AG04450 (cell line): ENCODE results near the gene TSKU. TPM values are rescaled to one million over a fixed set of nuclear protein-coding genes. Genes with fewer than 3 reads are reported as not detected.

Experiments
- CTCF ChIA-PET: fragments of 300-600, 350-600 bp; formaldehyde crosslinking; extraction: SDS; loops from one replicate; lab custom pipeline; 2022; ENCODE audit warnings: antibody characterized with exemption, inconsistent platforms; lab: Charles Lee
- POLR2A ChIA-PET: fragments of 350-600 bp; formaldehyde crosslinking; extraction: SDS; loops from one replicate; lab custom pipeline; 2021; ENCODE audit warnings: antibody characterized with exemption, inconsistent platforms; lab: Yijun Ruan, JAX
- DNase-seq: peaks from one replicate; pipeline ENCODE4 v3.0.0-alpha.2; 2011; ENCODE audit warnings: low read depth, low spot score
- H3K27ac ChIP-seq: one replicate; pipeline ENCODE4 v1.5.1; 2012; ENCODE audit warnings: low read depth, low read length, control low read depth
- H3K27me3 ChIP-seq: one replicate; pipeline ENCODE4 v1.6.0; 2012; ENCODE audit warnings: low read length; ENCODE audit not compliant: control insufficient read depth, insufficient read depth
- H3K4me3 ChIP-seq: 2 replicates; pipeline ENCODE4 v1.5.1; 2011; ENCODE audit warnings: mild to moderate bottlenecking, low read depth, low read length, control low read depth
- H3K9me3 ChIP-seq: 2 replicates; pipeline ENCODE4 v1.5.1; 2012; ENCODE audit warnings: low read length; ENCODE audit not compliant: control insufficient read depth, insufficient read depth
- polyA plus RNA-seq: library from polyadenylated mRNA; depleted of rRNA; stranded (reverse); fragments of >200 nt; gene quantifications from 2 replicates; pipeline ENCODE4 v1.2.3, GENCODE V29; 2011
- TF ChIP-seq, protein P1 (sequence below): IDR thresholded peaks from 2 replicates; pipeline ENCODE4 v1.5.1; 2011; ENCODE audit warnings: low read depth, low read length, control low read depth, inconsistent platforms

Gene TSKU
- polyA plus RNA-seq, 1 experiment = 28.8 TPM

DNA sequence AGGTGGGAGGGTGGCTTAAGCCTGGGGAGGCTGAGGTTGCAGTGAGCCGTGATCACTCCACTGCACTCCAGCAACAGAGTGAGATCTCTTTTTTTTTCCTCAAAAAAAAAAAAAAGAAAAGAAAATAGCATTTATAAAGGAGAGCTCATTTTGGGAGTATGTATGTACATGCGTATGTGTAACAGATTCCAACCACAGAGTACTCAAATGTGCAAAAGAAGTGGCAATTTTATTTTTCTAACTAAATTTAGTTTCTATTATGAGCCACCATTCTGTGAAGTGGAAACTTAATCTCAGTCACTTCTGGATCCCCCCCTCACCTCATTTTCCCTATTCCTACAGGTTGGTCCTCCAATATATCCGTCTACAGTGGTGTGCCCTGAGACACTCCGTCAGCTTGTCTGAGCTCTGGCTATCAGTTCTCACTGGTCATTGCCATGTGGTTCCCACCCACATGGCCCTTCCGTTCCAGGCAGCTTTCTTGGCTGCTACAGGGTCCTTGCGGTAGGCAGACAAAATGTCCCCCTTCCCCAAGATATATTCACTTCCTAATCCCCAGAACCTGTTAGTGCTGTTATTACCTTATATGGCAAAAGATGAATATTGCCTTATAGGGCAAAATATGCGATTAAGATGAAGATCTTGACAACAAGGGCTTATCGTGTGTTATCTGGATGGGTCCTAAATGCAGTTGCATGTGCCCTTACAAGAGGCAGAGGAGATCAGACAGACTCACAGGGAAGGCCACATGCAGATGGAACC is 35.8 kb upstream of the TSKU start:
- Histone ChIP-seq H3K27ac (no peak overlapping the region), H3K4me3 (no peak overlapping the region), H3K9me3 (no peaks in the 10 kb centered on the region), H3K27me3 (peaks cover 5% of the 10 kb centered on the region)
- no peak for DNase-seq
- ChIA-PET CTCF (interaction anchor here (0.6 to 1.2 kb wide), 5 partner anchors 13 to 970 kb away, joined by 3 to 6 read pairs (median 4); no protein-coding TSS in a partner anchor), POLR2A (no interaction called here)
- TF ChIP-seq, protein P1, sequence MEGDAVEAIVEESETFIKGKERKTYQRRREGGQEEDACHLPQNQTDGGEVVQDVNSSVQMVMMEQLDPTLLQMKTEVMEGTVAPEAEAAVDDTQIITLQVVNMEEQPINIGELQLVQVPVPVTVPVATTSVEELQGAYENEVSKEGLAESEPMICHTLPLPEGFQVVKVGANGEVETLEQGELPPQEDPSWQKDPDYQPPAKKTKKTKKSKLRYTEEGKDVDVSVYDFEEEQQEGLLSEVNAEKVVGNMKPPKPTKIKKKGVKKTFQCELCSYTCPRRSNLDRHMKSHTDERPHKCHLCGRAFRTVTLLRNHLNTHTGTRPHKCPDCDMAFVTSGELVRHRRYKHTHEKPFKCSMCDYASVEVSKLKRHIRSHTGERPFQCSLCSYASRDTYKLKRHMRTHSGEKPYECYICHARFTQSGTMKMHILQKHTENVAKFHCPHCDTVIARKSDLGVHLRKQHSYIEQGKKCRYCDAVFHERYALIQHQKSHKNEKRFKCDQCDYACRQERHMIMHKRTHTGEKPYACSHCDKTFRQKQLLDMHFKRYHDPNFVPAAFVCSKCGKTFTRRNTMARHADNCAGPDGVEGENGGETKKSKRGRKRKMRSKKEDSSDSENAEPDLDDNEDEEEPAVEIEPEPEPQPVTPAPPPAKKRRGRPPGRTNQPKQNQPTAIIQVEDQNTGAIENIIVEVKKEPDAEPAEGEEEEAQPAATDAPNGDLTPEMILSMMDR = no peak

DNA sequence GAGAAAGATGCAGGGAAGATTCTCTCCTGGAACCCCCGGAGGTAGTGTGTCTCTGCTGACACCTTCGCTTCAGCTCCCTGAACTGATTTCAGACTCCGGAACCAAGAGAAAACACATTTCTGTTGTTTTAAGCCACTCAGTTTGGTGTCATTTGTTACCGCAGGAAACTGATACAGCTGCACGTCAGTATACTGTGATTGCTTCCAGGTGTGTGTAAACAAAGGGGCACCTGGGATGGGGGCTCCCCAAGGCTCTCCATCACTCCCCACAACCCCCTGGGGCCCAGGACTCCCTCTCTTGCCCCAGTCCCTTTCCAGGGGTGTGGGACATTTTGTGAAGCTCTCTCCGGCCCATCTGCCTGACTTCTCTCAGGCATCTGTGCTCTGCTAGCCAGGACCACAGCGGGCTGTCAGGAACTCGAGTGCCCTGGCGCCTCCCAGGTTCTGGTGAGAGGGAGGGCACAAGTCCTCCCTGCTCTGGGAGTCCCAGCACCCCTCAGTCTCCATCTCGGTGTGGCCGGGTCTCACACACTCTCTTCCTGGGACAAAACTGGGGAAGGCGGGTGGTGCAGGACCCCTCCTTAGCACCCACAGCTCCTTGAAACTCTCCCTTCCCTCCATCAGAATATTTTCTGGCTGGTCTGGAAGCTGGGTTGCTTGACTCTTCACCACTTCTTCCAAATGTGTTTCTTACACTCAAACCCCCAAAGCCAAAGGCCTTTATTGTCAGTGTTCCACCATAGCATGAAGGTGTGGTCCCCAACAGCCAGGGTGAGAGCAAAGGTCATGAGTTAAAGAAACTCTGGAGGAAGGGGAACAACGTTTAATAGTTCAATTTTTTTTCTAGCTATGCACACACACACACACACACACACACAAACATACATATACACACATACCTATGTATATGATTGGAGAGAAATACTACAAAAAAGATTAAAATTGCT is 35.0 kb upstream of the TSKU start:
- Histone ChIP-seq H3K9me3 (no peaks in the 10 kb centered on the region), H3K27me3 (peaks cover 5% of the 10 kb centered on the region), H3K27ac (no peak overlapping the region), H3K4me3 (no peak overlapping the region)
- DNase-seq = no peak
- TF ChIP-seq, protein P1 = no peak
- ChIA-PET CTCF (interaction anchor here (0.6 to 1.7 kb wide), 5 partner anchors 12 to 172 kb away, joined by 3 to 8 read pairs (median 4); no protein-coding TSS in a partner anchor), POLR2A (no interaction called here)

DNA sequence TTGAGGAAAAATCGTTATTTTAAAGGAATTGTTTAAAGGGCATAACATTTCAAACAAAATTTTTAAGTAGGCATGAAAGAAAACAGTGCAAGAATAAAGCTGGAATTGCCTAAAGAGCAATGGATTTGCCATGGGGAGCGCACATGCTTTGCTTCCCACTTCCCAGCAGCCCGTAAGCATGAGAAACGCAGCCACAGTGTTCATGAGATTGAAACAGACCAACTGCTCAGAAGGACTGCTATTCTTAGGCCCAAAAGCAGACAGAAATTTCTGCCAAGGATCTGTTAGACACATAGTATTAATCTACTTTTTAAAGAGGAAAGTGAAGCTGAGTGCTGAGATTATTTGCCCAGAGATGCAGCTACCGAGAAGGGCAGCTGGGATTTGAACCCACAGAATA is 34.2 kb upstream of the TSKU start:
- Histone ChIP-seq H3K9me3 (no peaks in the 10 kb centered on the region), H3K4me3 (no peak overlapping the region), H3K27me3 (peaks cover 5% of the 10 kb centered on the region), H3K27ac (no peak overlapping the region)
- ChIA-PET POLR2A (no interaction called here), CTCF (interaction anchor here (0.6 to 1.7 kb wide), 3 partner anchors 15 to 170 kb away, joined by 3 to 8 read pairs (median 3); no protein-coding TSS in a partner anchor)
- DNase-seq = no peak
- TF ChIP-seq, protein P1 = no peak

DNA sequence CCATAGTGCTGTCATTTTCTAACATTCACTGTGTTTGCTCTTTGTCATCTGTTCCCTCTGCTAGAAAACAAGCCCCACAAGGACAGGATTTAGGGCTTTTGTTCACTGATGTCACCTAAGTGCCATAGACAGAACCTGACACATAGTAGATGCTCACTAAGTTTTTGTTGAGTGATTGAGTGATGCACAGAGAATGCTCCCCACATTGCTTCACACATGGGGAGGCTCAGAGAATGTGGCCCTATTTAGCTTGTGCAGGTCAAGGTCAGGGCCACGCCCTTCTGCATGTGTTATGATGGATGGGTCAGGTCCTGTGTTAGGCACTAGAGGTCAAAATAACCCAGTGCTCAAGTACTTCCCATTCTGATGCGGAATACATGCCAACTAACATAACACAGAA is 33.1 kb upstream of the TSKU start:
- Histone ChIP-seq H3K9me3 (no peaks in the 10 kb centered on the region), H3K27ac (no peak overlapping the region), H3K27me3 (peaks cover 5% of the 10 kb centered on the region), H3K4me3 (no peak overlapping the region)
- TF ChIP-seq, protein P1 = no peak
- no peak for DNase-seq
- POLR2A ChIA-PET = no interaction called here
- CTCF ChIA-PET = interaction anchor here (1.3 kb wide), 1 partner anchor 169 kb away, joined by 3 read pairs; no protein-coding TSS in a partner anchor
